ENCODE measurements around the gene UBTD1.

The UBTD1 gene

GRCh38 chr10:97509120-97509680 lies 10.5 kb downstream of the UBTD1 start:
- H3K36me3 ChIP-seq (ENCODE audit: control insufficient read depth, insufficient read depth, low read length), result no peaks in the 10 kb centered on the region
- H3K4me3 ChIP-seq (replicated peaks; ENCODE audit: low read depth, low read length), result no peak overlapping the region
- TF ChIP-seq, protein P1, sequence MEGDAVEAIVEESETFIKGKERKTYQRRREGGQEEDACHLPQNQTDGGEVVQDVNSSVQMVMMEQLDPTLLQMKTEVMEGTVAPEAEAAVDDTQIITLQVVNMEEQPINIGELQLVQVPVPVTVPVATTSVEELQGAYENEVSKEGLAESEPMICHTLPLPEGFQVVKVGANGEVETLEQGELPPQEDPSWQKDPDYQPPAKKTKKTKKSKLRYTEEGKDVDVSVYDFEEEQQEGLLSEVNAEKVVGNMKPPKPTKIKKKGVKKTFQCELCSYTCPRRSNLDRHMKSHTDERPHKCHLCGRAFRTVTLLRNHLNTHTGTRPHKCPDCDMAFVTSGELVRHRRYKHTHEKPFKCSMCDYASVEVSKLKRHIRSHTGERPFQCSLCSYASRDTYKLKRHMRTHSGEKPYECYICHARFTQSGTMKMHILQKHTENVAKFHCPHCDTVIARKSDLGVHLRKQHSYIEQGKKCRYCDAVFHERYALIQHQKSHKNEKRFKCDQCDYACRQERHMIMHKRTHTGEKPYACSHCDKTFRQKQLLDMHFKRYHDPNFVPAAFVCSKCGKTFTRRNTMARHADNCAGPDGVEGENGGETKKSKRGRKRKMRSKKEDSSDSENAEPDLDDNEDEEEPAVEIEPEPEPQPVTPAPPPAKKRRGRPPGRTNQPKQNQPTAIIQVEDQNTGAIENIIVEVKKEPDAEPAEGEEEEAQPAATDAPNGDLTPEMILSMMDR (IDR thresholded peaks at IDR 0.05; ENCODE audit: insufficient read depth, low read length, poor library complexity, severe bottlenecking), result no peak
- no peak for DNase-seq (ENCODE audit: extremely low read depth, insufficient read length)
- H3K27me3 ChIP-seq (replicated peaks; ENCODE audit: control insufficient read depth, insufficient read depth, low read length), result no peaks in the 10 kb centered on the region; the same call in 1 of the 2 replicates

DNA sequence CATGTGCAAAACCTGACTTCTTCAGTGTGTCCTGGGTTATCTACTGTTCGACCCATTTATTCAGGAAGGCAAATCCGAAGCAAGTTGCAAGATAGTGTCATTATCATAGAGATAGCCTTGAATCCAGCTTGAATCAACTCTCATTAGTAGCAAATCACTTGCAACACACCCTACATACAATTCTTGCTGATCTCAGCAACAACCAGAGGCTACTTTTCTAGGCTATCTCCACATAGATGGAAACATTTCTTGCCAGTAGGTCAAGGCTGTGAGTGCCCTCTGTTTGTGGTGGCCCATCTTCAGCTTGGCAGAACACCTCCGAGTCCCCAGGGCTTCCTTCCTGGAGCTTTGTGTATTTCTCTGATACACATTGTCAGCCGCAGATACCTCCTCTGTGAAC lies 12.0 kb downstream of the UBTD1 start:
- DNase-seq (ENCODE audit: extremely low read depth, insufficient read length), result no peak
- Histone ChIP-seq H3K4me3 (replicated peaks; ENCODE audit: low read depth, low read length) (no peak overlapping the region), H3K36me3 (ENCODE audit: control insufficient read depth, insufficient read depth, low read length) (no peaks in the 10 kb centered on the region), H3K27me3 (replicated peaks; ENCODE audit: control insufficient read depth, insufficient read depth, low read length) (peaks cover 4% of the 10 kb centered on the region; the same call in 1 of the 2 replicates)
- TF ChIP-seq, protein P1 (IDR thresholded peaks at IDR 0.05; ENCODE audit: insufficient read depth, low read length, poor library complexity, severe bottlenecking), result no peak

- Histone ChIP-seq H3K36me3 (ENCODE audit: control insufficient read depth, insufficient read depth, low read length) (no peaks in the 10 kb centered on the region), H3K27me3 (replicated peaks; ENCODE audit: control insufficient read depth, insufficient read depth, low read length) (peaks cover 8% of the 10 kb centered on the region; the same call in 1 of the 2 replicates), H3K4me3 (replicated peaks; ENCODE audit: low read depth, low read length) (no peak overlapping the region)
- no peak for DNase-seq (ENCODE audit: extremely low read depth, insufficient read length)
- TF ChIP-seq, protein P1 (IDR thresholded peaks at IDR 0.05; ENCODE audit: insufficient read depth, low read length, poor library complexity, severe bottlenecking), result no peak
Measured at GRCh38 chr10:97511711-97512440, 13.2 kb downstream of the UBTD1 start.

DNA sequence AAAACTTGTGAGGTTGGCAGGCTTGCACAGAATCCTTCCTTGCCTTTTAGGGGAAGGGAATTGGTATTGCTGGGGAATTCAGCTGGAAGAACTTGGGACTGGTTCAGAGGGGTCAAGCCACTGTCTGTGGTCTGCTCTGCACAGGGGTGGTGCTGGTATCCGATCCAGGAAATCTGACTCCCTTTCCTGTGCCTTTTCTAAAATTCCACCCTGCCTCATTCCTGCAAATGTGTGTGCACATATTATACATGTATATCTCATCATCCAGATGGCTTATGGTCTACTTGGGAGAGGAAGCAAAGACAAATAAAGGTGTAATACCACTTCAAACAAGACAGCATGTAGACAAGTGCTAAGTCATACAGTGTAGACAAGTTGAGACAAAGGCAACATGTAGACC lies 14.3 kb downstream of the UBTD1 start:
- Histone ChIP-seq H3K36me3 (ENCODE audit: control insufficient read depth, insufficient read depth, low read length) (no peaks in the 10 kb centered on the region), H3K27me3 (replicated peaks; ENCODE audit: control insufficient read depth, insufficient read depth, low read length) (peaks cover 11% of the 10 kb centered on the region), H3K4me3 (replicated peaks; ENCODE audit: low read depth, low read length) (no peak overlapping the region)
- TF ChIP-seq, protein P1 (IDR thresholded peaks at IDR 0.05; ENCODE audit: insufficient read depth, low read length, poor library complexity, severe bottlenecking), result no peak
- no peak for DNase-seq (ENCODE audit: extremely low read depth, insufficient read length)

DNA sequence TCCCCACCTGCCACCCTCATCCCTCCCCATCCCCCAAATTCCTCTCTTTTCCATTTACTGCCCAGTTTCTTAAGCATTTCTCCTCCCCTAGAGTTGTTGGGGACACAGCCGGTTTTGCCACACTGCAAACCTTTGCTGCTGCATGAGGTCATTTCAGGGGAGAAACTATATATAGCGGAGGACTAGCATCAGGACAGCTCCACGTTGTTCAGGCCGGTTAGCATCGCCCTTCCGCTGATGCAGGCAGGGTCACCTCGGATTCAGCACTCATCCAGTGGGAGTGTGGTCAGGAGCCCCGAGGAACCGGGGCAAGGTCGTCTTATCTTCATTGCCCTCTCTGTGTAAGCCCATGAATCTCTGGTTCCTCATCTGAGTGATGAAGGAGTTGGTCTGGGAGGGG lies 15.6 kb downstream of the UBTD1 start:
- TF ChIP-seq, protein P1 (IDR thresholded peaks at IDR 0.05; ENCODE audit: insufficient read depth, low read length, poor library complexity, severe bottlenecking), result no peak
- Histone ChIP-seq H3K27me3 (replicated peaks; ENCODE audit: control insufficient read depth, insufficient read depth, low read length) (peaks cover 11% of the 10 kb centered on the region), H3K36me3 (ENCODE audit: control insufficient read depth, insufficient read depth, low read length) (no peaks in the 10 kb centered on the region), H3K4me3 (replicated peaks; ENCODE audit: low read depth, low read length) (no peak overlapping the region)
- no peak for DNase-seq (ENCODE audit: extremely low read depth, insufficient read length)
